ENCODE data around the gene ZNF446. TPM values are rescaled to one million over a fixed set of nuclear protein-coding genes. Genes with fewer than 3 reads are reported as not detected.
A peak's percentile ranks its signal among the peaks of the same experiment; 100 is the strongest.

ZNF446 gene
- total and polyA plus RNA-seq, 9 of the 15 experiments (the other 6 are each of a cell fraction or from before 2014, with no cell fraction given) = 0.07 to 4.8 (median 1.2) TPM

DNA sequence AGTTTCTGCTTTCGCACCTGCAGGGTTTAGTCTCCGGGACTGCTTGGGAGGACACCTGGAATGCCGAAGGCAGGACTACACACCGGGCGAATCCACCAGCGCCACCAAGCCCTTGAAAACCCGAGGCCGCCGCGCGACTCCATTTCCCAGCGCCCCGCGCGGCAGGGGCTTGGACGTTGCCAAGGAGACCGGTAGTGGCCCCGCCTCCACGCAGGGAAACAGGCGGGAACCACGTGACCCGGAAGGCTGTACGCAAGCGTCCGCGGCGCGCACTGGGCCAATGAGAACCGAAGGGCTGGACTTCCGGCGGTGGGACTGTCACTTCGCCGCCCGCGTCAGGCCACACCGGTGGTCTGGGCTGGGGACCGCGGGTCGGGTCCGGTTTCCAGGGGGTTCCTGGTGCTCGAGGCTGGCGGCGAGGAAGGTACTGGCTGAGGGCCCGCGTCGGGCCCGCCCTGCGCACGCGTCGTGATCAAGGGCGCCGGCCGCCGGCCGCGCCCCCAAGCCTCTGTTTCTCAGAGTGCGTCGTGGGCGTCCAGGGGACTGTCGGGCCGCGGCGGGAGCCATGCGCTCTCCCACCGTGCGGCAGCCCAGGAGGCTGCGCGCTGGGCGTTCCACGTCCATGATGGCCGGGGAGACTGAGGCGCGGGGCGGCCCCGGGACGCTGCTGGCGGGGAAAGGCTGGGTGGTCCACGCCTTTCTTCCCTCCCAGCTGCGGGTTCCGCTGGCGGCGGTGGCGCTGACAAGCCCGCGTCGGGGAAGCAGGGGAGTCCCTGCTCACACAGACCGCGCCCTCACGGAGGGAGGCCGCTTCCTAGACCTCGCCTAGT lies 9.2 kb upstream of the ZNF446 start, which contains the start of gene ZNF324 (continued):
- TF ChIP-seq RBM25 (IDR thresholded peaks at IDR 0.05; ENCODE audit: low read depth, low read length, severe bottlenecking) = peak; percentile 74
- TF ChIP-seq RBBP5 (IDR thresholded peaks at IDR 0.05; ENCODE audit: borderline replicate concordance, insufficient read depth, low read length, poor library complexity, severe bottlenecking) = peak; percentile 68
- no peak for TF ChIP-seq ZNF24 (IDR thresholded peaks at IDR 0.05)
- TF ChIP-seq, protein P1, sequence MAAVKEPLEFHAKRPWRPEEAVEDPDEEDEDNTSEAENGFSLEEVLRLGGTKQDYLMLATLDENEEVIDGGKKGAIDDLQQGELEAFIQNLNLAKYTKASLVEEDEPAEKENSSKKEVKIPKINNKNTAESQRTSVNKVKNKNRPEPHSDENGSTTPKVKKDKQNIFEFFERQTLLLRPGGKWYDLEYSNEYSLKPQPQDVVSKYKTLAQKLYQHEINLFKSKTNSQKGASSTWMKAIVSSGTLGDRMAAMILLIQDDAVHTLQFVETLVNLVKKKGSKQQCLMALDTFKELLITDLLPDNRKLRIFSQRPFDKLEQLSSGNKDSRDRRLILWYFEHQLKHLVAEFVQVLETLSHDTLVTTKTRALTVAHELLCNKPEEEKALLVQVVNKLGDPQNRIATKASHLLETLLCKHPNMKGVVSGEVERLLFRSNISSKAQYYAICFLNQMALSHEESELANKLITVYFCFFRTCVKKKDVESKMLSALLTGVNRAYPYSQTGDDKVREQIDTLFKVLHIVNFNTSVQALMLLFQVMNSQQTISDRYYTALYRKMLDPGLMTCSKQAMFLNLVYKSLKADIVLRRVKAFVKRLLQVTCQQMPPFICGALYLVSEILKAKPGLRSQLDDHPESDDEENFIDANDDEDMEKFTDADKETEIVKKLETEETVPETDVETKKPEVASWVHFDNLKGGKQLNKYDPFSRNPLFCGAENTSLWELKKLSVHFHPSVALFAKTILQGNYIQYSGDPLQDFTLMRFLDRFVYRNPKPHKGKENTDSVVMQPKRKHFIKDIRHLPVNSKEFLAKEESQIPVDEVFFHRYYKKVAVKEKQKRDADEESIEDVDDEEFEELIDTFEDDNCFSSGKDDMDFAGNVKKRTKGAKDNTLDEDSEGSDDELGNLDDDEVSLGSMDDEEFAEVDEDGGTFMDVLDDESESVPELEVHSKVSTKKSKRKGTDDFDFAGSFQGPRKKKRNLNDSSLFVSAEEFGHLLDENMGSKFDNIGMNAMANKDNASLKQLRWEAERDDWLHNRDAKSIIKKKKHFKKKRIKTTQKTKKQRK (IDR thresholded peaks at IDR 0.05; ENCODE audit: borderline replicate concordance, low read depth, low read length) = no peak
- TF ChIP-seq PTBP1 (IDR thresholded peaks at IDR 0.05; ENCODE audit: low read depth, low read length) = no peak
- TF ChIP-seq, protein P2, sequence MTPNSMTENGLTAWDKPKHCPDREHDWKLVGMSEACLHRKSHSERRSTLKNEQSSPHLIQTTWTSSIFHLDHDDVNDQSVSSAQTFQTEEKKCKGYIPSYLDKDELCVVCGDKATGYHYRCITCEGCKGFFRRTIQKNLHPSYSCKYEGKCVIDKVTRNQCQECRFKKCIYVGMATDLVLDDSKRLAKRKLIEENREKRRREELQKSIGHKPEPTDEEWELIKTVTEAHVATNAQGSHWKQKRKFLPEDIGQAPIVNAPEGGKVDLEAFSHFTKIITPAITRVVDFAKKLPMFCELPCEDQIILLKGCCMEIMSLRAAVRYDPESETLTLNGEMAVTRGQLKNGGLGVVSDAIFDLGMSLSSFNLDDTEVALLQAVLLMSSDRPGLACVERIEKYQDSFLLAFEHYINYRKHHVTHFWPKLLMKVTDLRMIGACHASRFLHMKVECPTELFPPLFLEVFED (CRISPR knock-in tag; conservative IDR thresholded peaks at IDR 0.05) = no peak
- no peak for TF ChIP-seq TCFL5 (CRISPR knock-in tag; conservative IDR thresholded peaks at IDR 0.05)
- TF ChIP-seq KLF10 (CRISPR knock-in tag; IDR thresholded peaks at IDR 0.05) = no peak
- peak; percentile 96 for TF ChIP-seq RFX1 (IDR thresholded peaks at IDR 0.05)
- 0 out of 2 replicates have a peak, but pooled peaks have one; percentile 8 for TF ChIP-seq RNF2 (IDR thresholded peaks at IDR 0.05)
- TF ChIP-seq MXI1 (IDR thresholded peaks at IDR 0.05; ENCODE audit: low read depth, low read length) = peak; percentile 91
- TF ChIP-seq TAF15 (IDR thresholded peaks at IDR 0.05; ENCODE audit: low read depth, low read length) = no peak
- TF ChIP-seq ZNF347 (CRISPR knock-in tag; IDR thresholded peaks at IDR 0.05; ENCODE audit: low read depth) = no peak
